HG02623 (cell line): Measurements from ENCODE around the gene TPH1.
"Not testable (repeated sequence)": the region's sequence is repeated elsewhere in the genome, so short reads cannot be mapped to it uniquely, and the experiment has no call there.

ENCODE experiments used
- ATAC-seq: cut with Tn5 transposase; IDR thresholded peaks from one replicate; pipeline ENCODE4 v1.9.1; 2021; ENCODE audit warnings: moderate library complexity; ENCODE audit not compliant: unreplicated experiment

The TPH1 gene

GRCh38 chr11:18027475-18027874 lies 18.6 kb downstream of the TPH1 start:
- ATAC-seq, result no peak

GRCh38 chr11:18022419-18022818 lies 23.6 kb downstream of the TPH1 start:
- no peak for ATAC-seq

DNA sequence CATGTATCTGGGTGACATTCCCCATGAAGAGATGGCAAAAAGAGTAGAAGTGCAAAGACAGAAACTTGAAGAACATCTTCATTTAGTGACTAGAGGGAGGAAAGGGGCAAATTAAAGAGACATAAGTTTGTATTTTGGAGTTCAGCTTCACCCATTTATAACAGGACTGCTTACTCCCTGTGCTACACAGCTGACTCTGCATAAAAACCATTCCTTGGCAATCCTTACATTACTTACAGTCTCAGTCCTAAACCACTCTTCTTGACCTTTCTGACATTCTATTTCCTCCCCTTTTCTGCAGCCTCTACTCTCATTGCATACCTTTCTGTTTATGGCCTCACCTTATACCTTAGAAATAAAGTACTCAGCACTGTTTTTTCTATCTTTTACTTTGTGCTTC lies 26.4 kb downstream of the TPH1 start:
- no peak for ATAC-seq

DNA sequence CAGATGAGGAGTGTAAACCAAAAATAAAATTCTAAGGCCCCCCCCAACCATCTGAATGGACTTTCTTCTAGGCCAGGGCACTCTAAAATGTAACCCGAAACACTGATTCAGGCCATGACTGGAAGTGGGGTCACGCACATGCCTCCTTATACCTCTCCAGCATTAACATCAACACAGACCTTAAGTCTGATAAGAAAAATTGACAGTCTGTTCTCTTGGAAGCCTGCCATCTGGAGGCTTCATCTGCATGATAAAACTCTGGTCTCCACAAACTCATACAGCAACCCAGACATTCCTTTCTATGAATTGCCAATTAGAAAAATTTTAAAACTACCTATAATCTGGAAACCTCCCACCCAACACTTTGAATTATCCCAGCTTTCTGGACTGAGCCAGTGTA lies 29.3 kb downstream of the TPH1 start:
- ATAC-seq, result no peak

DNA sequence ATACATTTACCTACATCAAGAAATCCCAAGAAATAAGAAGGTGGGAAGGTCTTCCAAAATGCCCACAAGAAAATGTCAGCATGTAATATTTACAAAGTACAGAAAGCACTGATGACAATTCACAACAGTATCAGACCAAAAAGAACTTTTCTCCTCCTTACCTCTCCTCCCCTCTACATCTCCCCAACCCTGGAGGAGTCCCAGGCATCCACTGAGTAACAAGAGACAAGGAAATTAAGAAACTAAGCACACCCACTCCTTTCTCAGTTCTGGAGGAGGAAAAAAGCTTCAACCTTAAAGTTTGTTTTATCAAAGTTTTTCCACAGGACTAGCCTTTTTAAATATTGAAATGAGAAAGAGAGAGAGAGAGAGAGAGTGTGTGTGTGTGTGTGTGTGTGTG lies 31.2 kb downstream of the TPH1 start:
- no peak for ATAC-seq

DNA sequence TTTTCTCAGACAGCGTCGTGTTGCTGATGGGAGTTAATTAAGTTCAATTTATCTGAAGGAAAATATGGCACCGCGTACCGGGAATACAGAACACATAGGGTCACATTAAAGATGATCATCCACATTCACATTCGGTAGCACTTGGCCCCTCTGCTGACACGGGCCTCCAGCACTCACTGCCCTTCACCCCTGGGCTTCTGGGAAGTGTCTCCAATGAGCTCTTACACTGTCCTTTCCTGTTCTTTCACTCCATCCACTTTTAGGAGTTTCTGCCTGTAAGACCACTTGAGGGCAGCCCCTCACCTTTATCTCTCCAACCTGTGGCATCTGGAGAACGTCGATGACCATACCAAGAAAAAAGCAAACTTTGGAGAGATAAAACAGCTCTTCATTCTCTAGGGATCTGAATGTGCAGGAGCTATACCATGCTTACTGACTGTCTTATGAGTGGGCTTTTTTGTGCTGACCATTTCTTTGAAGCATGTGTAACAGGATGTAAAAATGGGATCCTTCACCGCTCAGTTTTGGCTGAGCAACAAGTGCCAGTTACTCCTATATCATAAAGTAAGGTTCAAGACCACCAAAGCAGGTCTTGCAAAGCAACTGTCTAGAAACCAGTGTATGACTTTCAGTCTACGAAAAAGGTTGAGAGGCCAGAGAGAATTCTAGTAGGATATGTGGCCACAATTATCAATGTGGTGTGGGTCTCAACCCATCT lies 32.1 kb downstream of the TPH1 start:
- ATAC-seq, result no peak

DNA sequence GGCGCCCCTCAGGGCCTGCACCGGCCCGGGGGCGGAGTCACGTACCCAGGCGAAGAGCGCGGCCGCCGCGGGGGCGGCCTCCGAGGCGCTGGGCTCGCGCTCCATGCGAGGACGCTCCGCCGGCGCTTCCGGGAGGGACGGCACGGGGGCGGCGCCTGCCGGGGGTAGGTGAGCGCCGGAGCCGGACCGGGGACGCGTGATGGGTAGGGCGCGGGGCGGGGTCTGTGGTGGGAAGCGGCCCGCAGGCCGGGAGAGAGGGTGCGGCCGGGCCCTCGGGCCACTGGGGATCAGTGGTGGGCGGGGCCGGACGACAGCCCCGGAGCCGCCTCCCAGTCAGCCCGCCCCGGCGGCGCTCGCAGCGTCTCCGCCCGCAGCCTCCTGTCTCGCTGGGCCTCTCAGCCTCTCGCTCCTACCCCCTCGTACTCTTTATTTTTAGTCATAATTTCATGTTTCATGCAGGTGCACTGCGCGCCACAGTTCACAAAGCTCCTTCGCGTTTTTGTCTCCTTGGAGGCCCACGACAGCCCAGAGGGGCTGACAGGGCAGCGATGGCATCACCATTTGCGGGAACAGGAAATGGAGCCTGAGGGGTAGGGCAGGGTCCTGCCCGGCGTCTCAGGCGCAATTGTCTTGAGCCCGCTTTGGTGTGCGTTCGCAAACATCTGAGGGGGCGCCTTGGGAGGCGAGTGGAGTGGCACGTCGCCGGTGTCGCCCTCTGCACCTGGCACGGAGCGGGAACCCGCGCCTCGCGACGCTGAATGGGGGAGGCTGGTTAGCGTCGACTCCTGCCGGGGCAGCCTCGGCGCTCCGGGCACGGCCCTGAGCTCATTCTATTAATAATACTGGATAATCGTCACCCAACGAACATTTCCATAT lies 32.9 kb downstream of the TPH1 start, which contains the start of gene SERGEF:
Gene SERGEF (minus strand): TSS at position 142 of the 876 bp plus-strand sequence. CDS start 37 bp downstream, at position 105.
- peak; percentile 93 for ATAC-seq

DNA sequence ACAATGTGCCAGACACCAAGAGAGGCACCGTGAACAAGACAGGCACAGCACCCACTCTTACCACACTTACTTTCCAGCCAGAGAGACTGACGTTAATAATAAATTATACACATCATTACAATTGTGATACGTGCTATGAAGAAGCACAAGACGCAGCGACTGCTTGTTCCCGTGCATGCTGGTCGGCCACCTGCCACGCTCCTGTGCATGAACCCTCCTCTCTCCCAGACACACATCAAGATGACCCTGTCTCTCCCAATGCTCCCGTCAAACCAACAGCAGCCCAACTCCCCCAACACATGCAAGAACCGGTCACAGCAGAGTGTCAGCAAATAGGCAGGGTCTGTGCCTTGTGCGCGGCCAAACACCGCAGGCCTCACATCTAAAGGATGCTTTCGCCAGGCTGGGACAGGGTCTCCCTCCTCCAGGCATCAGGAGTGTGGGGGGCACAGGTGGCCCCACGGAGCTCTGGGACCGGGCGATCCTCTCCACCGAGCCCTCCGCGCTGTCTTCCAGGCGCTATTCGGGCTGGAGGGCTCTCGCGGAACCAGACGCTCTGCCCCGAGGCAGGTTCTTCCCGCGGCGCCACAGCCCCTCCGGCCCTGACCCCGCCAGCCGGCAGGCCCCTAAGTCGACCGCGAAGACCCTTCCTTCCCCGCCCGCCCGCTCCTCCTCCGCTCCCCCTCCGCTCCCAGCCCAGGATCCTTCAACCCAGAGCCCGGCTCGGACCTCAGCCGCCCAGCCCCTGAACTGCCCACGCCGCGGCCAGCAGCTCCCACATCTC lies 33.8 kb downstream of the TPH1 start:
- ATAC-seq, result no peak

GRCh38 chr11:18011633-18012032 lies 34.4 kb downstream of the TPH1 start:
- no peak for ATAC-seq

DNA sequence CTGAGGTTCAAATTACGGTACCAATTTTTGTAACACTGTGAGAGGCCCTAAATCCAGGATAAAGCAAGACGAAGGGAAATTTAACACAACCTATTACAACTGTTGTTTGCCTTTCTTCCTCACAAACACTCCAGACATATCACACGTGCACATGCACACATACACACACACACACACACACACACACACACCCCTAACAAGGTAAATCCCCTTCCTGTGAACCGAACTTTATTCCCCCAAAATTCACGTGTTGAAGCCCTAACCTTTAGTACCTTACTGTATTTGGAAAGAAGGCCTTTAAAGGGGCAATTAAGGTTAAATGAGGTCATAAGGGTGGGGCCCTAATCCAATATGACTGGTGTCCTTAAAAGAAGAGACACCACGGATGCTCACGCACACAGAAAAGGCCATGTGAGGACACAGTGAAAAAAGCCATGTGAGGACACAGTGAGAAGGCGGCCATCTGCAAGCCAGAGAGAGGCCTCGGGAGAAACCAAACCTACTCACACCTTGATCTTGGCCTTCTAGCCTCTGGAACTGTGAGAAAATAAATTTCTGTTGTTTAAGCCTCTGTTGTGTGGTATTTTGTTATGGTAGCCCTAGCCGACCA lies 35.0 kb downstream of the TPH1 start:
- no peak for ATAC-seq

DNA sequence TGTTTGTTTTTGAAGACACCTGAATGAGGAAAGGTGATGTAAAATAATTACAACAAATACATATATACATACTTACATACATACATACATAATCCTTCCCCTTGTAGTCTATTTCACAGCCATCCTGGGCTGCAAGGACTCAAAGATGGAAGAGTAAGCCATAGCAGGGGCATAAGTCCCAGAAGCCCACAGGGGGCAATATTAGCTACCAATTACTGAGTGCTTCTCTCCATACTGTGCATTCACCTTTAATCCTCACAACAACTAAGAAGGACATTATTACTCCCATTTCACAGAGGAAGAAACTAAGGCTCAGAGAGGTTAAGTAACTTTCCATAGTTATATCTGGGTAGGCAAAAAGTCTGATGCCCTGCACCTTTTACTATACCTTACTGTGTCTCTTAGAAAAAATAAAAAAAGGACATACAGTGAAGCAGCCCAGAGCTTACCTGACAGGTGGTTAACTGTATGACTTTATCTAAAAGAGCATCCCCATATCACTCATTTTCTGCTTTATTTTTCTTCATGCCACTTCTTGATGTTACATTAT lies 35.9 kb downstream of the TPH1 start:
- ATAC-seq, result no peak

- no peak for ATAC-seq
These were observed 40.5 kb downstream of the TPH1 start for GRCh38 chr11:18005376-18006129.

DNA sequence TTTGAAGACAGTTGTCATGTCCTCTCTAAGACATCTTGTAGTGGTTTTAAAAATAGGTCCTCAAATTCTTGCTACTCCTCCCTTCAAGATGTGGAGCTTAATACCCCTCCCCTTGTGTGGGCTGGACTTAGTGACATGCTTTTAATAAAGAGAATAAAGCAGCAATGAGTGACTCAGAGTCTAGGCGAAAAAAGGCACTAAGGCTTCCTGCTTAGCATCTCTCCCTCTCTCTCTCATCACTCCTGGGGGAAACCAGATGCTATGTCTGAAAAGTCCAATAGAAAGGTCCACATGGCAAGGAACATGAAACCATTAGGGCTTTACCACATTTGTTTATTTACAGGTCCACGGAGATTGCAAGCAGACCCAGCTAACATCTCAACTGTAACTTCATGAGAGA lies 44.9 kb downstream of the TPH1 start:
- ATAC-seq, result no peak

GRCh38 chr11:18000760-18001159 lies 45.3 kb downstream of the TPH1 start:
- ATAC-seq, result peak; percentile 47

- ATAC-seq, result not testable (repeated sequence)
These were observed 45.9 kb downstream of the TPH1 start for GRCh38 chr11:18000128-18000527.
